H1 (cell line): ENCODE measurements around the gene SPINT2. TPM values are rescaled to one million over a fixed set of nuclear protein-coding genes. Genes with fewer than 3 reads are reported as not detected.
A peak's percentile ranks its signal among the peaks of the same experiment; 100 is the strongest.

Experiments
- CTCF ChIA-PET: fragments of 300-600 bp; sonication (Branson Sonifier 250); formaldehyde crosslinking; loops from one replicate; lab custom pipeline; 2021; ENCODE audit not compliant: partially characterized antibody; lab: Charles Lee
- POLR2A ChIA-PET: fragments of 300-600 bp; sonication (Branson Sonifier 250); formaldehyde crosslinking; loops from one replicate; lab custom pipeline; 2021; ENCODE audit warnings: inconsistent platforms; ENCODE audit not compliant: partially characterized antibody; lab: Charles Lee
- DNase-seq, 2 experiments: peaks; one replicate each; pipeline versions ENCODE4 v3.0.0 to v3.0.0-alpha.2; 2010 to 2022; ENCODE audit warnings: low spot score in 2 of 2, low read depth in 1 of 2, mixed read lengths in 1 of 2
- FAIRE-seq: peaks from 2 replicates; lab custom pipeline; 2011; peaks lifted over from hg19 to GRCh38; lab: Jason Lieb, UNC
- H2AFZ ChIP-seq: 2 replicates; pipeline ENCODE4 v1.8.1; 2012; ENCODE audit warnings: low read length, inconsistent platforms
- H2AK5ac ChIP-seq: 2 replicates; pipeline ENCODE4 v1.6.1; 2013; ENCODE audit warnings: low read depth, low read length
- H2BK120ac ChIP-seq: replicated peaks from 2 replicates; pipeline ENCODE3; 2013; ENCODE audit warnings: low read depth, low read length, inconsistent platforms
- H2BK12ac ChIP-seq: 2 replicates; pipeline ENCODE4 v1.6.1; 2013; ENCODE audit warnings: low read depth, low read length
- H2BK15ac ChIP-seq: 2 replicates; pipeline ENCODE4 v1.6.1; 2013; ENCODE audit warnings: low read length
- H2BK20ac ChIP-seq: 2 replicates; pipeline ENCODE4 v1.6.1; 2013; ENCODE audit warnings: low read length
- H2BK5ac ChIP-seq: 2 replicates; pipeline ENCODE4 v1.6.1; 2013; ENCODE audit warnings: low read depth, low read length
- H3K14ac ChIP-seq: 2 replicates; pipeline ENCODE4 v1.6.1; 2013; ENCODE audit warnings: inconsistent platforms; ENCODE audit not compliant: insufficient read length
- H3K18ac ChIP-seq: 2 replicates; pipeline ENCODE4 v1.6.1; 2013; ENCODE audit warnings: low read length; ENCODE audit errors: extremely low read depth
- H3K23ac ChIP-seq: 2 replicates; pipeline ENCODE4 v1.6.1; 2013; ENCODE audit warnings: inconsistent platforms; ENCODE audit not compliant: insufficient read length
- H3K23me2 ChIP-seq: 2 replicates; pipeline ENCODE4 v1.6.1; 2013; ENCODE audit warnings: low read depth, low read length
- H3K27ac ChIP-seq: 2 replicates; pipeline ENCODE4 v1.6.1; 2011; ENCODE audit warnings: low read depth, low read length, inconsistent platforms
- H3K27me3 ChIP-seq, 4 experiments: replicated peaks in 1 of 4; 1 replicate in 1 of 4; 2 replicates in 3 of 4; pipeline versions ENCODE4 v1.6.1 to v1.8.1; 2011 to 2013; ENCODE audit warnings: low read length in 3 of 4, mild to moderate bottlenecking in 3 of 4, inconsistent platforms in 2 of 4, mixed read lengths in 2 of 4, moderate library complexity in 1 of 4; ENCODE audit not compliant: control insufficient read depth in 3 of 4, insufficient read depth in 3 of 4; ENCODE audit errors: extremely low read depth in 1 of 4
- H3K36me3 ChIP-seq, 4 experiments: 2 replicates each; pipeline versions ENCODE4 v1.6.1 to v1.8.1; 2011 to 2013; ENCODE audit warnings: mild to moderate bottlenecking in 4 of 4, low read length in 3 of 4, moderate library complexity in 2 of 4, control low read depth in 1 of 4, inconsistent platforms in 1 of 4; ENCODE audit not compliant: insufficient read depth in 4 of 4, control insufficient read depth in 2 of 4
- H3K4ac ChIP-seq: replicated peaks from 2 replicates; pipeline ENCODE3; 2013; ENCODE audit warnings: low read length, low read depth, mixed read lengths, inconsistent platforms; ENCODE audit not compliant: insufficient read length
- H3K4me1 ChIP-seq, 4 experiments: replicated peaks in 1 of 4; 1 replicate in 1 of 4; 2 replicates in 3 of 4; pipeline versions ENCODE4 v1.6.1 to v1.8.1; 2011 to 2013; ENCODE audit warnings: low read length in 3 of 4, inconsistent platforms in 2 of 4, mixed read lengths in 1 of 4; ENCODE audit not compliant: insufficient read depth in 4 of 4, control insufficient read depth in 3 of 4
- H3K4me2 ChIP-seq, 2 experiments: 2 replicates each; pipeline versions ENCODE4 v1.6.1 to v1.8.1; 2011 to 2013; ENCODE audit warnings: low read depth in 2 of 2, low read length in 2 of 2, control low read depth in 1 of 2, inconsistent platforms in 1 of 2, mild to moderate bottlenecking in 1 of 2; ENCODE audit not compliant: insufficient read depth in 1 of 2
- H3K4me3 ChIP-seq, 4 experiments: fragments of 200-600, 300-600 bp in 1 of 4; sonication (generic), shearing (Covaris generic), sonication (Bioruptor Twin) in 1 of 4; 2 replicates each; pipeline versions ENCODE4 v1.5.1 to v1.8.1; 2011 to 2016; ENCODE audit warnings: low read length in 4 of 4, low read depth in 3 of 4, control low read depth in 2 of 4, inconsistent platforms in 2 of 4, mild to moderate bottlenecking in 2 of 4, mixed read lengths in 1 of 4, moderate library complexity in 1 of 4; ENCODE audit not compliant: insufficient read depth in 2 of 4; ENCODE audit errors: extremely low read depth in 1 of 4
- H3K56ac ChIP-seq: replicated peaks from 2 replicates; pipeline ENCODE3; 2013; ENCODE audit warnings: low read depth, mild to moderate bottlenecking, mixed read lengths, low read length, inconsistent platforms; ENCODE audit not compliant: insufficient read length
- H3K79me1 ChIP-seq: 2 replicates; pipeline ENCODE4 v1.6.1; 2013; ENCODE audit warnings: low read depth, low read length, control low read depth
- H3K79me2 ChIP-seq, 2 experiments: 2 replicates each; pipeline versions ENCODE4 v1.6.1 to v1.8.1; 2012 to 2013; ENCODE audit warnings: low read length in 2 of 2, mild to moderate bottlenecking in 2 of 2, inconsistent platforms in 1 of 2; ENCODE audit not compliant: insufficient read depth in 2 of 2, control insufficient read depth in 1 of 2
- H3K9ac ChIP-seq, 4 experiments: replicated peaks in 1 of 4; 1 replicate in 1 of 4; 2 replicates in 3 of 4; pipeline versions ENCODE4 v1.6.1 to v1.8.1; 2011 to 2013; ENCODE audit warnings: low read depth in 3 of 4, low read length in 3 of 4, control low read depth in 2 of 4, mild to moderate bottlenecking in 2 of 4, moderate library complexity in 2 of 4, inconsistent platforms in 1 of 4; ENCODE audit errors: extremely low read depth in 1 of 4
- H3K9me3 ChIP-seq, 2 experiments: 2 replicates each; pipeline versions ENCODE4 v1.6.1 to v1.8.1; 2012 to 2013; ENCODE audit warnings: mild to moderate bottlenecking in 2 of 2, moderate library complexity in 2 of 2, control low read depth in 1 of 2, inconsistent platforms in 1 of 2, low read depth in 1 of 2, low read length in 1 of 2, mixed read lengths in 1 of 2; ENCODE audit not compliant: insufficient read depth in 2 of 2
- H4K20me1 ChIP-seq, 2 experiments: replicated peaks in 1 of 2; 2 replicates each; pipeline versions ENCODE3 to v1.8.1; 2011 to 2013; ENCODE audit warnings: inconsistent platforms in 2 of 2, low read length in 2 of 2, mild to moderate bottlenecking in 1 of 2; ENCODE audit not compliant: insufficient read depth in 2 of 2, control insufficient read depth in 1 of 2
- H4K5ac ChIP-seq: 2 replicates; pipeline ENCODE4 v1.6.1; 2013; ENCODE audit warnings: low read length, low read depth, mixed read lengths, inconsistent platforms; ENCODE audit not compliant: insufficient read length
- H4K8ac ChIP-seq: 2 replicates; pipeline ENCODE4 v1.8.0; 2013; ENCODE audit warnings: mild to moderate bottlenecking, moderate library complexity, low read length, inconsistent platforms; ENCODE audit not compliant: insufficient read depth; ENCODE audit errors: extremely low read depth
- H4K91ac ChIP-seq: replicated peaks from 2 replicates; pipeline ENCODE3; 2013; ENCODE audit warnings: low read length, mixed read lengths, inconsistent platforms; ENCODE audit not compliant: insufficient read length
- ATF2 ChIP-seq: IDR thresholded peaks from 2 replicates; pipeline ENCODE4 v1.6.1; 2012; ENCODE audit warnings: low read length, inconsistent platforms
- CBX5 ChIP-seq: fragments of 300-800, 300-1000 bp; sonication (generic); IDR thresholded peaks from 2 replicates; pipeline ENCODE4 v1.7.1; 2016; ENCODE audit warnings: antibody characterized with exemption, low read length, low read depth
- E2F6 ChIP-seq: IDR thresholded peaks from 2 replicates; pipeline ENCODE4 v1.6.1; 2012; ENCODE audit warnings: inconsistent platforms
- EP300 ChIP-seq, 2 experiments: IDR thresholded peaks; 1 replicate in 1 of 2; 2 replicates in 1 of 2; pipeline ENCODE4 v1.6.1; 2011 to 2012; ENCODE audit warnings: low read depth in 2 of 2, low read length in 2 of 2, mild to moderate bottlenecking in 2 of 2, borderline replicate concordance in 1 of 2, inconsistent platforms in 1 of 2, moderate library complexity in 1 of 2
- NANOG ChIP-seq: IDR thresholded peaks from 2 replicates; pipeline ENCODE4 v1.6.1; 2011; ENCODE audit warnings: low read length, low read depth, mild to moderate bottlenecking, inconsistent platforms; ENCODE audit not compliant: insufficient read depth, poor library complexity, severe bottlenecking
- RNF2 ChIP-seq: fragments of 200-900, 300-1000 bp; sonication (generic); IDR thresholded peaks from 2 replicates; pipeline ENCODE4 v1.7.1; 2016; ENCODE audit warnings: borderline replicate concordance, low read depth, mild to moderate bottlenecking, antibody characterized with exemption, low read length; ENCODE audit not compliant: poor library complexity, severe bottlenecking; ENCODE audit errors: missing control alignments
- SIN3A ChIP-seq, 2 experiments: IDR thresholded peaks in 1 of 2; conservative IDR thresholded peaks in 1 of 2; 2 replicates each; pipeline ENCODE4 v1.6.1; 2011 to 2012; ENCODE audit warnings: low read length in 2 of 2, improper control_type of control experiment in 1 of 2, low read depth in 1 of 2, mild to moderate bottlenecking in 1 of 2
- SIRT6 ChIP-seq: IDR thresholded peaks from one replicate; pipeline ENCODE4 v1.7.1; 2012; ENCODE audit warnings: low read length, inconsistent platforms
- SIX5 ChIP-seq: IDR thresholded peaks from 2 replicates; pipeline ENCODE4 v1.6.1; 2011; ENCODE audit warnings: mild to moderate bottlenecking, low read depth, low read length
- SP1 ChIP-seq: IDR thresholded peaks from 2 replicates; pipeline ENCODE4 v1.6.1; 2011; ENCODE audit warnings: low read depth, low read length
- WGBS, 2 experiments: shearing (Covaris generic) in 1 of 2; methylation state at CpG; one replicate each; pipeline versions ENCODE4 v1.1.6 to v1.1.7; 2013 to 2015; ENCODE audit warnings: low lambda C conversion rate in 2 of 2, mixed read lengths in 2 of 2, inconsistent platforms in 1 of 2, low coverage in 1 of 2, missing lambda C conversion rate in 1 of 2; ENCODE audit not compliant: insufficient replicate concordance in 2 of 2, insufficient coverage in 1 of 2, insufficient read length in 1 of 2; ENCODE audit errors: extremely low coverage in 1 of 2, missing lambda C conversion rate in 1 of 2; 5-methylcytosine and 5-hydroxymethylcytosine counted together
- polyA plus RNA-seq, 7 experiments: library from polyadenylated mRNA; depleted of rRNA in 3 of 7; stranded (reverse) in 5 of 7; unstranded in 2 of 7; fragments of >200 nt in 5 of 7; fragments of 200-250 nt in 2 of 7; gene quantifications; 1 replicate in 5 of 7; 2 replicates in 1 of 7; 4 replicates in 1 of 7; pipeline versions ENCODE4 v1.2.1 to v1.2.3, GENCODE V29; 2011 to 2013; ENCODE audit warnings: missing spikeins in 2 of 7, mixed read lengths in 2 of 7
- total RNA-seq: library from RNA; stranded (reverse); fragmentation: NEBNext Ultra II Directional; extraction: Animal tissue kit (Norgen Biotek cat#: 25700); gene quantifications from 2 replicates; pipeline ENCODE4 v1.2.1, GENCODE V29; 2021

SPINT2 gene
- total and polyA plus RNA-seq, 2 of the 8 experiments (the other 6 are each of a cell fraction or from before 2014, with no cell fraction given): 294 to 296 TPM

- no peak overlapping the region for H2BK5ac ChIP-seq
- no peak overlapping the region for H4K91ac ChIP-seq
- no peaks in the 10 kb centered on the region; a peak in 2 of 7 replicates for H3K27me3 ChIP-seq
- 88% methylated on average over 7 of the region's 7 CpGs; no CpG with 5 or more reads in 1 of the 2 experiments for WGBS, 2 experiments
- H4K8ac ChIP-seq: no peak overlapping the region
- H4K5ac ChIP-seq: no peak overlapping the region
- H3K4me1 ChIP-seq: peaks cover 10 to 33% (median 22%) of the 10 kb centered on the region in 4 experiments
- no peak overlapping the region for H3K4me2 ChIP-seq
- H3K18ac ChIP-seq: no peak overlapping the region
- no peak overlapping the region for H3K14ac ChIP-seq
- FAIRE-seq (no peak), DNase-seq (no peak)
- 0 out of 2 replicates have a peak overlapping the region, but pooled peaks have one; percentile 17 for H2AK5ac ChIP-seq
- peaks cover 5% of the 10 kb centered on the region; the same call in 1 of the 2 replicates for H3K23me2 ChIP-seq
- no peaks in the 10 kb centered on the region for H3K79me2 ChIP-seq
- no peak overlapping the region for H3K27ac ChIP-seq
- no peaks in the 10 kb centered on the region for H3K36me3 ChIP-seq
- no peak overlapping the region for H2BK15ac ChIP-seq
- no peak overlapping the region for H2BK12ac ChIP-seq
- H3K23ac ChIP-seq: no peak overlapping the region
- H3K56ac ChIP-seq: no peak overlapping the region
- H3K4me3 ChIP-seq: no peak overlapping the region
- H2AFZ ChIP-seq: no peak overlapping the region
- H3K9me3 ChIP-seq: no peaks in the 10 kb centered on the region
- no peak overlapping the region for H3K4ac ChIP-seq
- H3K79me1 ChIP-seq: no peaks in the 10 kb centered on the region
- ChIA-PET POLR2A (interaction anchor here (0.6 to 1.2 kb wide), 2 partner anchors 16 to 178 kb away, joined by 3 read pairs; partner anchors contain the start of gene SPINT2), CTCF (interaction anchor here (0.6 to 1.5 kb wide), 6 partner anchors 15 to 126 kb away, joined by 3 to 8 read pairs (median 3); partner anchors contain the start of genes CATSPERG, KCNK6 and PSMD8)
- no peak overlapping the region for H3K9ac ChIP-seq
- H2BK20ac ChIP-seq: no peak overlapping the region
- H4K20me1 ChIP-seq: no peaks in the 10 kb centered on the region
- no peak overlapping the region for H2BK120ac ChIP-seq
- TF ChIP-seq ATF2 (no peak), RNF2 (no peak), SIN3A (conservative IDR thresholded peaks at IDR 0.05 in 1 of 2, IDR thresholded peaks at IDR 0.05 in 1 of 2; ENCODE audit: low read depth in 1 of 2, low read length in 2 of 2) (no peak), SIRT6 (no peak), SP1 (no peak), SIX5 (no peak), E2F6 (no peak), NANOG (no peak), CBX5 (no peak), EP300 (IDR thresholded peaks at IDR 0.05; ENCODE audit: borderline replicate concordance in 1 of 2, low read depth in 2 of 2, low read length in 2 of 2) (no peak)
Measured at GRCh38 chr19:38248421-38248820, 16.0 kb upstream of the SPINT2 start.
